Liver (tissue), 9 donors: Measurements from ENCODE around the gene SNAPC3. TPM values are rescaled to one million over a fixed set of nuclear protein-coding genes. Genes with fewer than 3 reads are reported as not detected.

Source experiments
- DNase-seq: peaks from one replicate; pipeline ENCODE4 v3.0.0-alpha.2; 2017; ENCODE audit warnings: low spot score
- H3K27ac ChIP-seq, 2 donors: one replicate each; pipeline ENCODE4 v1.7.0; 2013; ENCODE audit warnings: inconsistent platforms in 2 of 2, low read length in 2 of 2, control low read depth in 1 of 2, low read depth in 1 of 2, mild to moderate bottlenecking in 1 of 2
- H3K27me3 ChIP-seq, 4 donors: one replicate each; pipeline versions ENCODE4 v1.6.1 to v1.7.0; 2013; ENCODE audit warnings: low read length in 3 of 4, inconsistent platforms in 1 of 4, mild to moderate bottlenecking in 1 of 4, moderate library complexity in 1 of 4; ENCODE audit not compliant: control insufficient read depth in 4 of 4, insufficient read depth in 4 of 4
- H3K36me3 ChIP-seq, 4 donors: one replicate each; pipeline versions ENCODE4 v1.6.1 to v1.7.0; 2013; ENCODE audit warnings: low read length in 3 of 4, mild to moderate bottlenecking in 3 of 4, low read depth in 1 of 4, moderate library complexity in 1 of 4; ENCODE audit not compliant: control insufficient read depth in 4 of 4, insufficient read depth in 3 of 4
- H3K4me1 ChIP-seq, 4 donors: one replicate each; pipeline versions ENCODE4 v1.6.1 to v1.7.0; 2013; ENCODE audit warnings: low read length in 3 of 4, mild to moderate bottlenecking in 3 of 4, moderate library complexity in 1 of 4; ENCODE audit not compliant: control insufficient read depth in 4 of 4, insufficient read depth in 4 of 4
- H3K4me3 ChIP-seq, 3 donors: one replicate each; pipeline versions ENCODE4 v1.6.1 to v1.7.0; 2013; ENCODE audit warnings: low read length in 3 of 3, control low read depth in 1 of 3, low read depth in 1 of 3, mild to moderate bottlenecking in 1 of 3
- H3K9ac ChIP-seq, 2 donors: one replicate each; pipeline ENCODE4 v1.7.0; 2013; ENCODE audit warnings: low read length in 2 of 2, mild to moderate bottlenecking in 2 of 2, moderate library complexity in 2 of 2, control low read depth in 1 of 2, low read depth in 1 of 2
- H3K9me3 ChIP-seq, 4 donors: one replicate each; pipeline versions ENCODE4 v1.6.1 to v1.7.0; 2013; ENCODE audit warnings: low read length in 3 of 4; ENCODE audit not compliant: control insufficient read depth in 4 of 4
- ATF3 ChIP-seq: IDR thresholded peaks from 2 replicates; pipeline ENCODE4 v1.6.1; 2016; ENCODE audit warnings: antibody characterized with exemption
- CTCF ChIP-seq: fragments of 150-350 bp; IDR thresholded peaks from 2 replicates; pipeline ENCODE4 v1.5.1; 2017; ENCODE audit warnings: improper control_type of control experiment, low read depth, low read length; ENCODE audit not compliant: missing input control
- EGR1 ChIP-seq, 2 donors: IDR thresholded peaks; 2 replicates each; pipeline ENCODE4 v1.6.1; 2016 to 2018; ENCODE audit warnings: antibody characterized with exemption in 2 of 2, low read depth in 2 of 2
- FOXA1 ChIP-seq: IDR thresholded peaks from 2 replicates; pipeline ENCODE4 v1.6.1; 2016; ENCODE audit warnings: antibody characterized with exemption
- FOXA2 ChIP-seq: IDR thresholded peaks from 2 replicates; pipeline ENCODE4 v1.6.1; 2016; ENCODE audit warnings: antibody characterized with exemption
- GABPA ChIP-seq, 2 donors: IDR thresholded peaks in 1 of 2; conservative IDR thresholded peaks in 1 of 2; 2 replicates each; pipeline ENCODE4 v1.6.1; 2016; ENCODE audit warnings: antibody characterized with exemption in 2 of 2, mild to moderate bottlenecking in 1 of 2, moderate library complexity in 1 of 2
- HNF4A ChIP-seq, 2 donors: conservative IDR thresholded peaks; 2 replicates each; pipeline ENCODE4 v1.6.1; 2016; ENCODE audit warnings: antibody characterized with exemption in 2 of 2, mild to moderate bottlenecking in 2 of 2
- HNF4G ChIP-seq: IDR thresholded peaks from 2 replicates; pipeline ENCODE4 v1.6.1; 2016; ENCODE audit warnings: antibody characterized with exemption
- JUND ChIP-seq, 2 donors: IDR thresholded peaks; 2 replicates each; pipeline ENCODE4 v1.6.1; 2016; ENCODE audit warnings: antibody characterized with exemption in 2 of 2
- MAX ChIP-seq: IDR thresholded peaks from 2 replicates; pipeline ENCODE4 v1.6.1; 2016; ENCODE audit warnings: antibody characterized with exemption
- RAD21 ChIP-seq, 2 donors: IDR thresholded peaks; 2 replicates each; pipeline ENCODE4 v1.6.1; 2016; ENCODE audit warnings: antibody characterized with exemption in 2 of 2, mild to moderate bottlenecking in 2 of 2
- REST ChIP-seq: IDR thresholded peaks from 2 replicates; pipeline ENCODE4 v1.6.1; 2016; ENCODE audit warnings: antibody characterized with exemption, mild to moderate bottlenecking
- RXRA ChIP-seq, 2 donors: IDR thresholded peaks; 2 replicates each; pipeline ENCODE4 v1.6.1; 2017 to 2018; ENCODE audit warnings: antibody characterized with exemption in 2 of 2, mild to moderate bottlenecking in 1 of 2
- SP1 ChIP-seq: IDR thresholded peaks from 2 replicates; pipeline ENCODE4 v1.6.1; 2018; ENCODE audit warnings: antibody characterized with exemption, mild to moderate bottlenecking
- TAF1 ChIP-seq: conservative IDR thresholded peaks from 2 replicates; pipeline ENCODE4 v1.6.1; 2016; ENCODE audit warnings: antibody characterized with exemption, mild to moderate bottlenecking
- YY1 ChIP-seq: IDR thresholded peaks from 2 replicates; pipeline ENCODE4 v1.6.1; 2016; ENCODE audit warnings: antibody characterized with exemption, mild to moderate bottlenecking
- WGBS: extraction: QIAGEN DNeasy Blood & Tissue Kit; methylation state at CpG from one replicate; pipeline ENCODE4 v1.1.7; 2013; 5-methylcytosine and 5-hydroxymethylcytosine counted together
- polyA plus RNA-seq, 2 donors: library from polyadenylated mRNA; stranded (reverse) in 1 of 2; unstranded in 1 of 2; fragments of 200-250 nt in 1 of 2; fragments of >200 nt in 1 of 2; fragmentation: Nextera tagmentation in 1 of 2; extraction: Ambion mirVana in 1 of 2; gene quantifications; one replicate each; pipeline versions ENCODE4 v1.2.1 to v1.2.3, GENCODE V29; 2013 to 2015
- total RNA-seq, 2 donors: library from RNA; depleted of rRNA; stranded (reverse); fragments of >200 nt; gene quantifications; one replicate each; pipeline ENCODE4 v1.2.3, GENCODE V29; 2014
- donor health status: healthy.
- donor health status: healthy.
- donor health status: healthy.
- donor health status: healthy.
- donor health status: healthy.

Gene SNAPC3
- total and polyA plus RNA-seq, 4 donors: 7.4 to 19.6 (median 13.5) TPM

GRCh38 chr9:15444141-15444540 lies 21.5 kb downstream of the SNAPC3 start (continued):
- TF ChIP-seq ATF3: no peak

GRCh38 chr9:15453956-15454355 lies 31.3 kb downstream of the SNAPC3 start:
- Histone ChIP-seq H3K4me3 (no peak overlapping the region), H3K9ac (no peak overlapping the region), H3K27ac (no peak overlapping the region), H3K4me1 (no peaks in the 10 kb centered on the region), H3K9me3 (no peaks in the 10 kb centered on the region), H3K36me3 (peaks cover 4 to 58% (median 28%) of the 10 kb centered on the region in 4 donors), H3K27me3 (no peaks in the 10 kb centered on the region)
- WGBS: 94% methylated on average over 5 of the region's 5 CpGs
- no peak for DNase-seq
- TF ChIP-seq JUND (IDR thresholded peaks at IDR 0.05): no peak
- TF ChIP-seq GABPA (IDR thresholded peaks at IDR 0.05 in 1 of 2, conservative IDR thresholded peaks at IDR 0.05 in 1 of 2): no peak

DNA sequence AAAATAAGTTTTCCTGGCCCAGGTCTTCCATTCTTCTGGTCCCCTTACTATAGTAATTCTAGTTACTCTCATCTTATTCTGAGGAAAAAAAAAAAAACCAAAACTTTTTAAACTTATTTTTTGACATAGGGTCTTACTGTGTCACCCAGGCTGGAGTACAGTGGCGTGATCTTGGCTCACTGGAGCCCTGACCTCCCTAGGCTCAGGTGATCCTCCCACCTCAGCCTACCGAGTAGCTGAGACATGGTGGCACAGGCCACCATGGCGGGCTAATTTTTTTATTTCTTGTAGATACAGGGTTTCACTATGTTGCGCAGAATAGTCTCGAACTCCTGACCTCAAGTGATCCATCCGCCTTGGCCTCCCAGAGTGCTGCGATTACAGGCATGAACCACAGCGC lies 38.4 kb downstream of the SNAPC3 start:
- TF ChIP-seq RAD21 (IDR thresholded peaks at IDR 0.05) (no peak), SP1 (no peak), FOXA1 (no peak), FOXA2 (no peak), CTCF (no peak), RXRA (IDR thresholded peaks at IDR 0.05) (no peak), TAF1 (no peak), HNF4A (conservative IDR thresholded peaks at IDR 0.05) (no peak), GABPA (IDR thresholded peaks at IDR 0.05 in 1 of 2, conservative IDR thresholded peaks at IDR 0.05 in 1 of 2) (no peak), HNF4G (no peak), ATF3 (no peak), YY1 (no peak), MAX (no peak), REST (no peak), EGR1 (IDR thresholded peaks at IDR 0.05; ENCODE audit: low read depth in 2 of 2) (no peak), JUND (IDR thresholded peaks at IDR 0.05) (no peak)
- WGBS: 98% methylated on average over 8 of the region's 8 CpGs
- Histone ChIP-seq H3K27me3 (no peaks in the 10 kb centered on the region), H3K36me3 (peaks cover 4 to 57% (median 45%) of the 10 kb centered on the region in 4 donors), H3K9me3 (no peaks in the 10 kb centered on the region), H3K4me3 (no peak overlapping the region), H3K4me1 (no peaks in the 10 kb centered on the region), H3K9ac (no peak overlapping the region), H3K27ac (no peak overlapping the region)
- DNase-seq: no peak
